ENCODE measurements around the gene B3GNT9. TPM values are rescaled to one million over a fixed set of nuclear protein-coding genes. Genes with fewer than 3 reads are reported as not detected.

Gene B3GNT9
- total RNA-seq, 1 experiment from 2014 or later: 2.3 TPM

- H3K4me3 ChIP-seq (ENCODE audit: low read length): no peak overlapping the region
- H3K9me3 ChIP-seq (ENCODE audit: low read length): no peaks in the 10 kb centered on the region
- no peak overlapping the region for H3K27ac ChIP-seq (ENCODE audit: low read length)
- no peak overlapping the region for H2AFZ ChIP-seq (ENCODE audit: low read length)
- no peaks in the 10 kb centered on the region for H4K20me1 ChIP-seq (ENCODE audit: low read length)
- H3K9ac ChIP-seq (ENCODE audit: low read length): no peak overlapping the region
- DNase-seq (no peak), ATAC-seq (no peak)
- no peaks in the 10 kb centered on the region for H3K4me1 ChIP-seq (ENCODE audit: insufficient read depth, low read length)
- CTCF ChIA-PET: no interaction called here
- no TSS peak for BruUV-seq (replicated peaks)
- H3K36me3 ChIP-seq (ENCODE audit: low read depth, low read length): no peaks in the 10 kb centered on the region; the same call in 1 of the 2 replicates
- POLR2A ChIA-PET (ENCODE audit: unreplicated experiment): no interaction called here
- TF ChIP-seq EZH2phosphoT487 (IDR thresholded peaks at IDR 0.05; ENCODE audit: borderline replicate concordance, low read length) (no peak), EZH2 (IDR thresholded peaks at IDR 0.05; ENCODE audit: low read length, unreplicated experiment) (no peak)
- TF ChIP-seq, protein P1, sequence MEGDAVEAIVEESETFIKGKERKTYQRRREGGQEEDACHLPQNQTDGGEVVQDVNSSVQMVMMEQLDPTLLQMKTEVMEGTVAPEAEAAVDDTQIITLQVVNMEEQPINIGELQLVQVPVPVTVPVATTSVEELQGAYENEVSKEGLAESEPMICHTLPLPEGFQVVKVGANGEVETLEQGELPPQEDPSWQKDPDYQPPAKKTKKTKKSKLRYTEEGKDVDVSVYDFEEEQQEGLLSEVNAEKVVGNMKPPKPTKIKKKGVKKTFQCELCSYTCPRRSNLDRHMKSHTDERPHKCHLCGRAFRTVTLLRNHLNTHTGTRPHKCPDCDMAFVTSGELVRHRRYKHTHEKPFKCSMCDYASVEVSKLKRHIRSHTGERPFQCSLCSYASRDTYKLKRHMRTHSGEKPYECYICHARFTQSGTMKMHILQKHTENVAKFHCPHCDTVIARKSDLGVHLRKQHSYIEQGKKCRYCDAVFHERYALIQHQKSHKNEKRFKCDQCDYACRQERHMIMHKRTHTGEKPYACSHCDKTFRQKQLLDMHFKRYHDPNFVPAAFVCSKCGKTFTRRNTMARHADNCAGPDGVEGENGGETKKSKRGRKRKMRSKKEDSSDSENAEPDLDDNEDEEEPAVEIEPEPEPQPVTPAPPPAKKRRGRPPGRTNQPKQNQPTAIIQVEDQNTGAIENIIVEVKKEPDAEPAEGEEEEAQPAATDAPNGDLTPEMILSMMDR (conservative IDR thresholded peaks at IDR 0.05; ENCODE audit: low read depth, low read length): no peak
- intact Hi-C loops (cut with micrococcal nuclease): no loop called here
- no peaks in the 10 kb centered on the region for H3K79me2 ChIP-seq (ENCODE audit: low read length)
- H3F3A ChIP-seq (ENCODE audit: low read length, unreplicated experiment): no peaks in the 10 kb centered on the region
- no peak overlapping the region for H3K4me2 ChIP-seq (ENCODE audit: low read length)
- no peaks in the 10 kb centered on the region for H3K27me3 ChIP-seq (ENCODE audit: low read length)
- no peaks in the 10 kb centered on the region for H3K9me2 ChIP-seq (replicated peaks; ENCODE audit: low read length)
Observed at GRCh38 chr16:67147437-67148140, 3.2 kb downstream of the B3GNT9 start.

GRCh38 chr16:67146523-67147357, 4.1 kb downstream of the B3GNT9 start:
- POLR2A ChIA-PET (ENCODE audit: unreplicated experiment): no interaction called here
- intact Hi-C loops (cut with micrococcal nuclease): no loop called here
- no peak overlapping the region for H3K9ac ChIP-seq (ENCODE audit: low read length)
- no peak overlapping the region for H3K27ac ChIP-seq (ENCODE audit: low read length)
- CTCF ChIA-PET: no interaction called here
- TF ChIP-seq EZH2phosphoT487 (IDR thresholded peaks at IDR 0.05; ENCODE audit: borderline replicate concordance, low read length) (no peak), EZH2 (IDR thresholded peaks at IDR 0.05; ENCODE audit: low read length, unreplicated experiment) (no peak)
- TF ChIP-seq, protein P1 (conservative IDR thresholded peaks at IDR 0.05; ENCODE audit: low read depth, low read length): no peak
- no peaks in the 10 kb centered on the region; the same call in 1 of the 2 replicates for H3K36me3 ChIP-seq (ENCODE audit: low read depth, low read length)
- no peaks in the 10 kb centered on the region for H3K4me1 ChIP-seq (ENCODE audit: insufficient read depth, low read length)
- H3K4me3 ChIP-seq (ENCODE audit: low read length): no peak overlapping the region
- no peak overlapping the region for H3K4me2 ChIP-seq (ENCODE audit: low read length)
- H3K9me3 ChIP-seq (ENCODE audit: low read length): no peaks in the 10 kb centered on the region
- DNase-seq (no peak), ATAC-seq (no peak)
- no peaks in the 10 kb centered on the region for H3K9me2 ChIP-seq (replicated peaks; ENCODE audit: low read length)
- no peaks in the 10 kb centered on the region for H3K27me3 ChIP-seq (ENCODE audit: low read length)
- no peaks in the 10 kb centered on the region for H3F3A ChIP-seq (ENCODE audit: low read length, unreplicated experiment)
- no peaks in the 10 kb centered on the region for H3K79me2 ChIP-seq (ENCODE audit: low read length)
- no TSS peak for BruUV-seq (replicated peaks)
- no peak overlapping the region for H2AFZ ChIP-seq (ENCODE audit: low read length)
- H4K20me1 ChIP-seq (ENCODE audit: low read length): no peaks in the 10 kb centered on the region

DNA sequence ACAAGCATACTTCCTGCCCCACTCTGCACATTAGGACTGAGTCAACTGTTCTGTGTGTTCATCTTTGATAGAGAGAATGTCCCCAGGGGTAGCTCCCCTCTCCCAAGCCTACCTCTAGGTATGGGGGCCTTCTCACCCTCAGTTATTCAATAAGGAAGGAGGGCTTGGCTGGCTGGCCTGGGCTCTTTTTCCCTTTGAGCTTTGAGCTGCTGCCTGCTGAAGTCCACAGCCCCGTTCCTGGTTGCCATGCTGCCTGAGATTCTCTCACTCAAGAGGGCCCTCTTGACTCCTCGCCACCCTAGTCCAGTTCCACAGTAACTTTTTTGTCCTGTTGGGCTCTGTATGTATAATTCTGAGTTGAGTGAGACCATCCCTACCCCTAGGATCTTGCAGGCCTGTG, 5.1 kb downstream of the B3GNT9 start:
- ChIA-PET CTCF (no interaction called here), POLR2A (ENCODE audit: unreplicated experiment) (no interaction called here)
- TF ChIP-seq, protein P1 (conservative IDR thresholded peaks at IDR 0.05; ENCODE audit: low read depth, low read length): no peak
- no peak for TF ChIP-seq EZH2phosphoT487 (IDR thresholded peaks at IDR 0.05; ENCODE audit: borderline replicate concordance, low read length)
- TF ChIP-seq EZH2 (IDR thresholded peaks at IDR 0.05; ENCODE audit: low read length, unreplicated experiment): no peak
- H3K27me3 ChIP-seq (ENCODE audit: low read length): no peaks in the 10 kb centered on the region
- H3K4me2 ChIP-seq (ENCODE audit: low read length): no peak overlapping the region
- H3K9me3 ChIP-seq (ENCODE audit: low read length): no peaks in the 10 kb centered on the region
- no peaks in the 10 kb centered on the region for H3K4me1 ChIP-seq (ENCODE audit: insufficient read depth, low read length)
- DNase-seq (no peak), ATAC-seq (no peak)
- H3K79me2 ChIP-seq (ENCODE audit: low read length): no peaks in the 10 kb centered on the region
- H3K36me3 ChIP-seq (ENCODE audit: low read depth, low read length): no peaks in the 10 kb centered on the region; the same call in 1 of the 2 replicates
- no peak overlapping the region for H3K9ac ChIP-seq (ENCODE audit: low read length)
- no peaks in the 10 kb centered on the region for H3F3A ChIP-seq (ENCODE audit: low read length, unreplicated experiment)
- no peak overlapping the region for H3K4me3 ChIP-seq (ENCODE audit: low read length)
- H3K27ac ChIP-seq (ENCODE audit: low read length): no peak overlapping the region
- H3K9me2 ChIP-seq (replicated peaks; ENCODE audit: low read length): no peaks in the 10 kb centered on the region
- intact Hi-C loops (cut with micrococcal nuclease): no loop called here
- no TSS peak for BruUV-seq (replicated peaks)
- H4K20me1 ChIP-seq (ENCODE audit: low read length): no peaks in the 10 kb centered on the region
- H2AFZ ChIP-seq (ENCODE audit: low read length): no peak overlapping the region
